Pons (tissue), 1 donor: Measurements from ENCODE around the gene KRT17.

Source experiments
- DNase-seq: peaks from one replicate; pipeline ENCODE4 v3.0.0-alpha.2; 2016; ENCODE audit warnings: low spot score

Gene KRT17

GRCh38 chr17:41571561-41572434, 52.6 kb downstream of the KRT17 start, which contains the start of gene KRT9:
Gene KRT9 (minus strand): TSS chr17:41572059. CDS start chr17:41571992, 67 bp downstream.
- no peak for DNase-seq
